NCI-H1092 treated with DMSO at 0.1 percent for 48 hours (cell line): ENCODE results near the gene CGRRF1.
A peak's percentile ranks its signal among the peaks of the same experiment; 100 is the strongest.

Experiments used
- DNase-seq: peaks from one replicate; lab custom pipeline; 2025; lab: John Stamatoyannopoulos, UW

The CGRRF1 gene

GRCh38 chr14:54489731-54490444 lies 19.8 kb upstream of the CGRRF1 start:
- no peak for DNase-seq

- DNase-seq: no peak
Measured at GRCh38 chr14:54490445-54491175, 19.1 kb upstream of the CGRRF1 start.

- peak; percentile 8 for DNase-seq
Measured at GRCh38 chr14:54493293-54493692, 16.4 kb upstream of the CGRRF1 start.

GRCh38 chr14:54497224-54497623 lies 12.5 kb upstream of the CGRRF1 start:
- no peak for DNase-seq

- no peak for DNase-seq
Measured at GRCh38 chr14:54498095-54498531, 11.6 kb upstream of the CGRRF1 start.

- DNase-seq: no peak
Measured at GRCh38 chr14:54498579-54498978, 11.1 kb upstream of the CGRRF1 start.

- DNase-seq: no peak
Measured at GRCh38 chr14:54500744-54501143, 9.0 kb upstream of the CGRRF1 start.

- DNase-seq: no peak
Measured at GRCh38 chr14:54501480-54501879, 8.2 kb upstream of the CGRRF1 start.

- no peak for DNase-seq
Measured at GRCh38 chr14:54502602-54503001, 7.1 kb upstream of the CGRRF1 start.

- no peak for DNase-seq
Measured at GRCh38 chr14:54503486-54503885, 6.2 kb upstream of the CGRRF1 start.

GRCh38 chr14:54512393-54512792 lies 2.7 kb downstream of the CGRRF1 start:
- no peak for DNase-seq

GRCh38 chr14:54515670-54516069 lies 6.0 kb downstream of the CGRRF1 start:
- DNase-seq: no peak

- no peak for DNase-seq
Measured at GRCh38 chr14:54516709-54517108, 7.0 kb downstream of the CGRRF1 start.

GRCh38 chr14:54524410-54524809 lies 14.7 kb downstream of the CGRRF1 start:
- no peak for DNase-seq

- DNase-seq: peak; percentile 8
Measured at GRCh38 chr14:54528973-54529372, 19.3 kb downstream of the CGRRF1 start.

- DNase-seq: no peak
Measured at GRCh38 chr14:54529811-54530210, 20.1 kb downstream of the CGRRF1 start.

GRCh38 chr14:54532111-54533012 lies 22.7 kb downstream of the CGRRF1 start:
- DNase-seq: no peak

- DNase-seq: no peak
Measured at GRCh38 chr14:54533100-54533499, 23.4 kb downstream of the CGRRF1 start.

GRCh38 chr14:54535126-54535525 lies 25.4 kb downstream of the CGRRF1 start:
- DNase-seq: no peak

- DNase-seq: no peak
Measured at GRCh38 chr14:54535646-54536045, 25.9 kb downstream of the CGRRF1 start.

GRCh38 chr14:54537651-54538050 lies 27.9 kb downstream of the CGRRF1 start:
- no peak for DNase-seq

- no peak for DNase-seq
Measured at GRCh38 chr14:54538055-54538454, 28.3 kb downstream of the CGRRF1 start.

GRCh38 chr14:54547583-54547982 lies 37.9 kb downstream of the CGRRF1 start:
- DNase-seq: no peak
